ENCODE measurements around the gene SLC22A14. TPM values are rescaled to one million over a fixed set of nuclear protein-coding genes. Genes with fewer than 3 reads are reported as not detected.

SLC22A14 gene
- total and polyA plus RNA-seq, 4 donors, result 0.17 TPM; not detected in 3

DNA sequence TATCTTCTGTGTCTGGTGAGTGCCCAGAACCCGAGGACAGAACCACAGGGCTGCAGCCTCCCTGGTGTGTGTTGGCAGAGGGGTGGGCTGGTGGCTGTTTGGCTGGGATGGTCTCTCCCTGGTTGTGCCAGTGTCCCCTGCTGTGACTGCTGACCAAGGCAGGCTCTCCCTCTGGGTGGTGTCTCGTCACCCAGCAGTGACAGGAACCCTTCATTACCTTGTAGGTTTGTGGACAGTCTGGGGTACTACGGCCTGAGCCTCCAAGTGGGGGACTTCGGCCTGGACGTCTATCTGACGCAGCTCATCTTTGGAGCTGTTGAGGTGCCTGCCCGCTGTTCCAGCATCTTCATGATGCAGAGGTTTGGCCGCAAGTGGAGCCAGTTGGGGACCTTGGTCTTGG is 6.4 kb upstream of the SLC22A14 start:
- 95% methylated on average over 8 of the region's 8 CpGs for WGBS
- no peak for DNase-seq (ENCODE audit: low spot score)

DNA sequence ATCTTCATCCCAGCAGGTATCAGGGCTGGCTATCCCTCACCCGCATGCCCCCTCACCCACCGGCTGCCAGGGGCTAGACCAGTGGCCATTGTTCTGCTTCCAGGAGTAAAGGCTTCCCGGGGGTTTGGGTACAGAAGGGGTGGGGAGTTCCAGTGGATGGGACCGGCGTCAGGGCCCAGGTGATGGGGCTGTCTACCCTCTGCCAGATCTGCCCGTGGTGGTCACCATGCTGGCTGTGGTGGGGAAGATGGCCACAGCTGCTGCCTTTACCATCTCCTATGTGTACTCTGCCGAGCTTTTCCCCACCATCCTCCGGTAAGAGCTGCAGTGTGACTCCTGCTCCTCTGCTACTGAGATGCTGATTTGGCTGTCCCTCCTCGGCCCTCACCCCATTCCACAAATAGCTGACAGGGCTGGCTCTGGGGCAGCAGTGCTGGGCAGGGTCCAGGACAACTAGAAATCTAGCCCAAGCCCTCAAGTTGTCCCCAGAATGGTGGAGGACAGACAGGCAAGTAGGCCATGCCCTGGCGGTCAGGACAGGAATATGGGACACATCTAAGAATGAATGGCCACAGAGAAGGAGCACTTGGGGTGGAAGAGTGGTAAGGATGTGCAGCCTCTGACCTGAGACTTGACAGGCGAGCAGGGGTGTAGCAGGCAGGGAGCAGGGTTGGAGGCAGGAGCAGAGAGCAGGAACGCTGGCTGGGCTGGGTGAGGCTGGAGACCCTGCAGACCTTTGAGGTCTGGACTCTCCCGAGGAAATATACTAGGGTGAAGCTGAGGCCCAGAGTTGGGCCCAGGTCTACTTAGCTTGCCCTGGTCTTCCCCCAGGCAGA is 5.8 kb upstream of the SLC22A14 start:
- no peaks in the 10 kb centered on the region for H3K27me3 ChIP-seq (ENCODE audit: control insufficient read depth in 4 of 4, insufficient read depth in 4 of 4, low read length in 3 of 4)
- no peak for DNase-seq (ENCODE audit: low spot score)
- TF ChIP-seq TAF1 (conservative IDR thresholded peaks at IDR 0.05) (no peak), GABPA (IDR thresholded peaks at IDR 0.05 in 1 of 2, conservative IDR thresholded peaks at IDR 0.05 in 1 of 2) (no peak), SP1 (IDR thresholded peaks at IDR 0.05) (no peak), FOXA1 (IDR thresholded peaks at IDR 0.05) (no peak), EGR1 (IDR thresholded peaks at IDR 0.05; ENCODE audit: low read depth in 2 of 2) (no peak), NR2F2 (IDR thresholded peaks at IDR 0.05) (no peak), RXRA (IDR thresholded peaks at IDR 0.05) (no peak), HNF4G (IDR thresholded peaks at IDR 0.05) (no peak), HNF4A (conservative IDR thresholded peaks at IDR 0.05) (no peak), YY1 (IDR thresholded peaks at IDR 0.05) (no peak), FOXA2 (IDR thresholded peaks at IDR 0.05) (no peak)
- TF ChIP-seq, protein P1, sequence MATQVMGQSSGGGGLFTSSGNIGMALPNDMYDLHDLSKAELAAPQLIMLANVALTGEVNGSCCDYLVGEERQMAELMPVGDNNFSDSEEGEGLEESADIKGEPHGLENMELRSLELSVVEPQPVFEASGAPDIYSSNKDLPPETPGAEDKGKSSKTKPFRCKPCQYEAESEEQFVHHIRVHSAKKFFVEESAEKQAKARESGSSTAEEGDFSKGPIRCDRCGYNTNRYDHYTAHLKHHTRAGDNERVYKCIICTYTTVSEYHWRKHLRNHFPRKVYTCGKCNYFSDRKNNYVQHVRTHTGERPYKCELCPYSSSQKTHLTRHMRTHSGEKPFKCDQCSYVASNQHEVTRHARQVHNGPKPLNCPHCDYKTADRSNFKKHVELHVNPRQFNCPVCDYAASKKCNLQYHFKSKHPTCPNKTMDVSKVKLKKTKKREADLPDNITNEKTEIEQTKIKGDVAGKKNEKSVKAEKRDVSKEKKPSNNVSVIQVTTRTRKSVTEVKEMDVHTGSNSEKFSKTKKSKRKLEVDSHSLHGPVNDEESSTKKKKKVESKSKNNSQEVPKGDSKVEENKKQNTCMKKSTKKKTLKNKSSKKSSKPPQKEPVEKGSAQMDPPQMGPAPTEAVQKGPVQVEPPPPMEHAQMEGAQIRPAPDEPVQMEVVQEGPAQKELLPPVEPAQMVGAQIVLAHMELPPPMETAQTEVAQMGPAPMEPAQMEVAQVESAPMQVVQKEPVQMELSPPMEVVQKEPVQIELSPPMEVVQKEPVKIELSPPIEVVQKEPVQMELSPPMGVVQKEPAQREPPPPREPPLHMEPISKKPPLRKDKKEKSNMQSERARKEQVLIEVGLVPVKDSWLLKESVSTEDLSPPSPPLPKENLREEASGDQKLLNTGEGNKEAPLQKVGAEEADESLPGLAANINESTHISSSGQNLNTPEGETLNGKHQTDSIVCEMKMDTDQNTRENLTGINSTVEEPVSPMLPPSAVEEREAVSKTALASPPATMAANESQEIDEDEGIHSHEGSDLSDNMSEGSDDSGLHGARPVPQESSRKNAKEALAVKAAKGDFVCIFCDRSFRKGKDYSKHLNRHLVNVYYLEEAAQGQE (IDR thresholded peaks at IDR 0.05), result no peak
- TF ChIP-seq, protein P2, sequence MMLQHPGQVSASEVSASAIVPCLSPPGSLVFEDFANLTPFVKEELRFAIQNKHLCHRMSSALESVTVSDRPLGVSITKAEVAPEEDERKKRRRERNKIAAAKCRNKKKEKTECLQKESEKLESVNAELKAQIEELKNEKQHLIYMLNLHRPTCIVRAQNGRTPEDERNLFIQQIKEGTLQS (IDR thresholded peaks at IDR 0.05), result no peak
- TF ChIP-seq, protein P3, sequence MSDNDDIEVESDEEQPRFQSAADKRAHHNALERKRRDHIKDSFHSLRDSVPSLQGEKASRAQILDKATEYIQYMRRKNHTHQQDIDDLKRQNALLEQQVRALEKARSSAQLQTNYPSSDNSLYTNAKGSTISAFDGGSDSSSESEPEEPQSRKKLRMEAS (IDR thresholded peaks at IDR 0.05), result no peak
- TF ChIP-seq, protein P4, sequence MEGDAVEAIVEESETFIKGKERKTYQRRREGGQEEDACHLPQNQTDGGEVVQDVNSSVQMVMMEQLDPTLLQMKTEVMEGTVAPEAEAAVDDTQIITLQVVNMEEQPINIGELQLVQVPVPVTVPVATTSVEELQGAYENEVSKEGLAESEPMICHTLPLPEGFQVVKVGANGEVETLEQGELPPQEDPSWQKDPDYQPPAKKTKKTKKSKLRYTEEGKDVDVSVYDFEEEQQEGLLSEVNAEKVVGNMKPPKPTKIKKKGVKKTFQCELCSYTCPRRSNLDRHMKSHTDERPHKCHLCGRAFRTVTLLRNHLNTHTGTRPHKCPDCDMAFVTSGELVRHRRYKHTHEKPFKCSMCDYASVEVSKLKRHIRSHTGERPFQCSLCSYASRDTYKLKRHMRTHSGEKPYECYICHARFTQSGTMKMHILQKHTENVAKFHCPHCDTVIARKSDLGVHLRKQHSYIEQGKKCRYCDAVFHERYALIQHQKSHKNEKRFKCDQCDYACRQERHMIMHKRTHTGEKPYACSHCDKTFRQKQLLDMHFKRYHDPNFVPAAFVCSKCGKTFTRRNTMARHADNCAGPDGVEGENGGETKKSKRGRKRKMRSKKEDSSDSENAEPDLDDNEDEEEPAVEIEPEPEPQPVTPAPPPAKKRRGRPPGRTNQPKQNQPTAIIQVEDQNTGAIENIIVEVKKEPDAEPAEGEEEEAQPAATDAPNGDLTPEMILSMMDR (IDR thresholded peaks at IDR 0.05; ENCODE audit: low read depth, low read length, missing input control), result no peak
- H3K27ac ChIP-seq (ENCODE audit: low read depth in 1 of 2, low read length in 2 of 2), result no peak overlapping the region
- H3K4me1 ChIP-seq (ENCODE audit: control insufficient read depth in 4 of 4, insufficient read depth in 4 of 4, low read length in 3 of 4), result no peaks in the 10 kb centered on the region
- H3K36me3 ChIP-seq (ENCODE audit: control insufficient read depth in 4 of 4, insufficient read depth in 3 of 4, low read depth in 1 of 4, low read length in 3 of 4), result peaks cover 0 to 2% (median 0%) of the 10 kb centered on the region in 4 donors
- 95% methylated on average over 13 of the region's 13 CpGs for WGBS
- H3K4me3 ChIP-seq (ENCODE audit: low read depth in 1 of 3, low read length in 3 of 3), result no peak overlapping the region
- H3K9ac ChIP-seq (ENCODE audit: low read depth in 1 of 2, low read length in 2 of 2), result no peak overlapping the region
- no peaks in the 10 kb centered on the region for H3K9me3 ChIP-seq (ENCODE audit: control insufficient read depth in 4 of 4, low read length in 3 of 4)

More for the DNA sequence above, 6.4 kb upstream of the SLC22A14 start:
- H3K9ac ChIP-seq (ENCODE audit: low read depth in 1 of 2, low read length in 2 of 2), result no peak overlapping the region
- no peaks in the 10 kb centered on the region for H3K4me1 ChIP-seq (ENCODE audit: control insufficient read depth in 4 of 4, insufficient read depth in 4 of 4, low read length in 3 of 4)
- H3K4me3 ChIP-seq (ENCODE audit: low read depth in 1 of 3, low read length in 3 of 3), result no peak overlapping the region
- peaks cover 0 to 2% (median 0%) of the 10 kb centered on the region in 4 donors for H3K36me3 ChIP-seq (ENCODE audit: control insufficient read depth in 4 of 4, insufficient read depth in 3 of 4, low read depth in 1 of 4, low read length in 3 of 4)
- TF ChIP-seq TAF1 (conservative IDR thresholded peaks at IDR 0.05), result no peak
- TF ChIP-seq, protein P4 (IDR thresholded peaks at IDR 0.05; ENCODE audit: low read depth, low read length, missing input control), result no peak
- no peak for TF ChIP-seq YY1 (IDR thresholded peaks at IDR 0.05)
- no peaks in the 10 kb centered on the region for H3K27me3 ChIP-seq (ENCODE audit: control insufficient read depth in 4 of 4, insufficient read depth in 4 of 4, low read length in 3 of 4)
- H3K9me3 ChIP-seq (ENCODE audit: control insufficient read depth in 4 of 4, low read length in 3 of 4), result no peaks in the 10 kb centered on the region
- no peak overlapping the region for H3K27ac ChIP-seq (ENCODE audit: low read depth in 1 of 2, low read length in 2 of 2)

All from liver (tissue), 9 donors.